Activated CD8-positive, alpha-beta memory T cell treated with anti-CD3 and anti-CD28 coated beads, Interleukin-2, amount 50 U/mL, for 1 hour (primary cell): Measurements from ENCODE around the gene ZFPL1.
"Not testable (repeated sequence)": the region's sequence is repeated elsewhere in the genome, so short reads cannot be mapped to it uniquely, and the experiment has no call there.

Source experiments
- DNase-seq: peaks from one replicate; pipeline ENCODE4 v3.0.0-alpha.2; 2020; ENCODE audit errors: extremely low read depth

ZFPL1 gene

DNA sequence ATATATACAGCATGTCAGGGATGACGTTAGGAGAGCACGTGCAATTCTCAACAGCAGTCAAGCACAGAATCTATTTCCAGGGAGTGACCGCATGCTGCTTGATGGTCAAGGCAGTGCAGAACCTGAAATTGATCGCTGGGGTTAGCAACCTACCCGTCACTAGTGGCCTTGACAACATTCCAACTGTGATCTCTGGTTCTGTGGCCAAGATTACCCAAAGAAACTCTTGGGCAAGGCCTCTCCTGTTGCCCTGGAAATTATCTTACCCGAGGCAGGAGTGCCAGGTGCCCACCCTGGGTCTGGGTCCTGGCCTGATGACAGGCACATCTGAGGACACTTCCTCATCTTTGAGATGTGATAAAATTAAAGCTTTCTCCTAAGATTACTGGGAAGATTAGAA, 29.8 kb downstream of the ZFPL1 start:
- no peak for DNase-seq

DNA sequence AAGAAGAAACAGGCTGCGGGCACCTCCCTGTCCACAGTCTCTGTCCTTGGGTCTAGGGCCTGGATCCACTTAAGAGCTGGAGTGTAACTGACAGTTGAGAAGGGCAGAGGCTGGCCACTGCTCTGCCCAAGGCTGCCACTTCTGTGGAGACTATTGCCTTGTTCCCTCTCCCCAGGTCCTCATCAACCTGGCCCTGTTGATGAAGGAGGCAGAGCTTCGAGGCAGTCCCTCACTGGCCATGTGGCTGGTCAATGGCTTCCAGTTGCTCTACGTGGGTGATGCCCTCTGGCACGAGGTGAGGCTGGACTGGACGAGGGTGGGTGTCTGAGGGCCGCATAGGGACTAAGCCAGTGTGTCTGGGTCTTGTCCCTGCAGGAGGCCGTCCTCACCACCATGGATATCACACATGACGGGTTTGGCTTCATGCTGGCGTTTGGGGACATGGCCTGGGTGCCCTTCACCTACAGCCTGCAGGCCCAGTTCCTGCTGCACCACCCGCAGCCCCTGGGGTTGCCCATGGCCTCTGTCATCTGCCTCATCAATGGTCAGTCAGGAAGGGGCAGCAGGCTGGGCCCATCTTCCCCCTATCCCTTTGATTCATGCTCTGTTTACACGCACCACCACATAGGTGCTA, 30.6 kb downstream of the ZFPL1 start:
- DNase-seq = no peak

DNA sequence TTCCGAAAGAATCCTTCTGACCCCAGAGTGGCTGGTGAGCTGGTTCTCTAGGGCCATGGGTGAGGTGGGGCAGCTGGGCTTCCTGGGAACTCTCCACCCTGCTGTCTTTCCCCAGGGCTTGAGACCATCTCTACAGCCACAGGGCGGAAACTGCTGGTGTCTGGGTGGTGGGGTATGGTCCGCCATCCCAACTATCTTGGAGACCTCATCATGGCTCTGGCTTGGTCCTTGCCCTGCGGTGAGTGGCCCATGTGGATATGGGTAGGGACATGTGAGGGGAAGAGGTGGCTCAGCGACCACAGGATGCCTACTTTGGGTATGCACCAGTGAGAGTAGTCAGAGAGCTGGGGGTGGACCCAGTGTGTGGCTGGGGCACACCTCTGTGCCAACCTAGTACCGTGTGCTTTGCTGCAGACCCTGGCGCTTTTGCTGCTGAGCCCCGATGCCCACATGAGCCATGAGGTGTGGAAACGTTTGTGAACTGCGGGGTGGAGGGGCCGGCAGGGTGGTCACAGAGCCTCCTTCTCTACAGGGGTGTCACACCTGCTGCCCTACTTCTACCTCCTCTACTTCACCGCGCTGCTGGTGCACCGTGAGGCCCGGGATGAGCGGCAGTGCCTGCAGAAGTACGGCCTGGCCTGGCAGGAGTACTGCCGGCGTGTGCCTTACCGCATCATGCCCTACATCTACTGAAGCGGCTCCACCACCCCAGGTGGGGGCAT, 31.5 kb downstream of the ZFPL1 start:
- no peak for DNase-seq

DNA sequence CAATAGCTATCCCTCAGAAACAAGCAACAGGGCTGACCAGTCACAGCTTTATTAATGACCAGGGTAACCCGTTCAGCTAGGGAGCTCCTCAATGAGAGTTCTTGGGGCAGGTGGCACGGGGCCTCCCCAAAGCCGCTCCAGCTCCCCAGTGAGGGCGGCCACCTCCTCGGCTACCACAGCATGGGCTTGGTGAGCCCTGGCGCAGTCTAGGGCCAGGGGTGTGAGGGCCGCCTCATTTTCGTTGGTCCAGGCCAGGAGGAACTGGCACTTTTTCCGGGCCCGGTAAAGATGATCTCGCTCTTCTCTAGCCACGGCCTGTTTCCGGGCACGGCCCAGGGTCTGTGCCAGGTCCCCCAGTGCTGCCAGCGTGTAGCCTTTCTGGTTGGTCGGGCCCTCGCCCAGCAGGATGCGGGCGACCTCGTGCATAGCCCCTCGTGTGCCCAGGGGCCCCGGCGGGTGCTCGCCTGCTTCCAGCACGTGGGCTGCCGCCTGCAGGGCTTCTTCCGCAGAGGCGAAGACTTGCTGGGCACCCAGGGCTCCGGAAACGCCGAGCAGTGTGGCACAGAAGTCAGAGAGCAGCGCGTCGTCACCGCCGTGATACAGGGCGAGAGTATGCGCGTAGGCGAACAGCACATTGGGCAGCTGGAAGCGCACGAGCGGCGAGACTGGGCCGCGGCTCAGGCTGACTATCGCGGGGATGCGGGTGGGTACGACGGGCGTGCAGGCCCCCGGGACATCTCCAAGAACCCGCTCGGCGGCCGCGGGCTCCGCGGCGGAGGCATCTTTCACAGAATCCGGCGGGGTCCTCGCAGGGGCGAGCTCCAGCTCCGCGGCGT, 32.6 kb downstream of the ZFPL1 start:
- DNase-seq = no peak

DNA sequence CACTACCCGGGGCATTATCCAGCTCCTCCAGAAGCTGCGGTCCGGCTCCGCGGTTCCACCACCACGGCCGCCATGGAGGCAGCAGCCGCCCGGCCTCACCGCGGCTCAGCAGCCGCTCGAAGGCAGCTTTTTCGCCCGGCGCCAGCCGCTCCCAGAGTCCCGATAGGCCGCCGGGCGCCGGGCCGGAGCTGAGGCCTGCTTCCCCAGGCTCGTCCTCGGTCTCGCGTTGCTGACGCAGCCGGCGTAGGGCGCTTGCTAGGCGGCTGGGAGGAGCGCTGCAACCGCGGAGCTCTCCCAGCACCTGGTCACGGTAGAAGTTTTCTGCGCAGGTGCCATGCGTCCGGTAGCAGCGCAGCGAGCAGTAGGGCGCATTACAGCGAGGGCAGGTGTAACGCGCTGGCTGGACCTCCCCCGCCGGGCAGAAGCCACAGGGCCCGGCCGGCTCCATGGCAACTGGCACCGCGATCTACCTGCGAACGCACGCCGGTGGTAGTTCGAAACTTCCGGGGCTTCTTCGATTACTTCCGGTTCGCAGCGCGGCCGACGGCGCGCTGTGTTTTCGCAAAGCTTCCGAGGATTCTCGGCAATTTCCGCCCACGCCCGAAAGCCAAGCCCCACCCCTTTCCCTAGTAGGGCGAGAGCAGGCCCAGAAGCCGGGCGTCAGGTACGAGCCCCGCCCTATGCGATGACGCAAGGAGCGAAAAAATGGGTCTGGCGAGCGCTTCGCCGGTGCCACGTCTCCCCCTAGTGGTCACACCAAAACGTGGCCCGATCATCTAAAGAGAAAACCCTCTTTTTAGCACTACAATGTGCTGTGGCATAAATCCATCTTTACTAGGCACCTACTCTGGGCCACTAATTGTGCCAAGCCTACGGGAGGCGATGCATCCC, 33.4 kb downstream of the ZFPL1 start, which contains the start of gene ZNHIT2:
ZNHIT2 (minus strand) TSS at position 496 of the 891 bp plus-strand sequence; CDS start at position 448, 48 bp downstream.
- DNase-seq = peak; percentile 99

DNA sequence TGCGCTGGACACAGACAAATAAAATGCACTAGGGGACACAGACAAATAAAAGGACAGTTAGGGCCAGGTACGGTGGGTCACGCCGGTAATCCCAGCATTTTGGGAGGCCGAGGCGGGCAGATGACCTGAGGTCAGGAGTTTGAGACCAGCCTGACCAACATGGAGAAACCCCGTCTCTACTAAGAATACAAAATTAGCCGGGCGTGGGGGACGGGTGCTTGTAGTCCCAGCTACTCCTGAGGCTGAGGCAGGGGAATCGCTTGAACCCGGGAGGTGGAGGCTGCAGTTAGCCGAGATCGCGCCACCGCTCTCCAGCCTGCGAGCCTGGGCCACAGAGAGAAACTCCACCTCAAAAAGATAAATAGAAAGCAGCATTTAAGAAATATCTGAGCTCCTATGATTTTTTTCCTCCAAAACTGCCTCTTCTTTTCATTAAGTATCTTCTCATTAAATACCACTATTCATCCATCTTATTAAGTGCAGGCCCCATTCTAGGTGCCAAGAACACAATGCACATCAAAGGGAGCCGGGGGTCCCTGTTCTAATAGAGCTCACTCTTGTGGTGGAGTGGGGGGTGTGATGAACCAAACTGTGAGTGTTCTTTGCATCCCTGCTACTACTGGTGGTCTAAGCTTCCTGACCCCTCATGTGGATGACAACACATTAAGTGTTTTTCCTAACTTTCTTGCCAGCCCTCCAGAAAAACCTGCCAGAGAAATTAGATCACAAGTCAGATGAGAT, 34.2 kb downstream of the ZFPL1 start:
- no peak for DNase-seq

DNA sequence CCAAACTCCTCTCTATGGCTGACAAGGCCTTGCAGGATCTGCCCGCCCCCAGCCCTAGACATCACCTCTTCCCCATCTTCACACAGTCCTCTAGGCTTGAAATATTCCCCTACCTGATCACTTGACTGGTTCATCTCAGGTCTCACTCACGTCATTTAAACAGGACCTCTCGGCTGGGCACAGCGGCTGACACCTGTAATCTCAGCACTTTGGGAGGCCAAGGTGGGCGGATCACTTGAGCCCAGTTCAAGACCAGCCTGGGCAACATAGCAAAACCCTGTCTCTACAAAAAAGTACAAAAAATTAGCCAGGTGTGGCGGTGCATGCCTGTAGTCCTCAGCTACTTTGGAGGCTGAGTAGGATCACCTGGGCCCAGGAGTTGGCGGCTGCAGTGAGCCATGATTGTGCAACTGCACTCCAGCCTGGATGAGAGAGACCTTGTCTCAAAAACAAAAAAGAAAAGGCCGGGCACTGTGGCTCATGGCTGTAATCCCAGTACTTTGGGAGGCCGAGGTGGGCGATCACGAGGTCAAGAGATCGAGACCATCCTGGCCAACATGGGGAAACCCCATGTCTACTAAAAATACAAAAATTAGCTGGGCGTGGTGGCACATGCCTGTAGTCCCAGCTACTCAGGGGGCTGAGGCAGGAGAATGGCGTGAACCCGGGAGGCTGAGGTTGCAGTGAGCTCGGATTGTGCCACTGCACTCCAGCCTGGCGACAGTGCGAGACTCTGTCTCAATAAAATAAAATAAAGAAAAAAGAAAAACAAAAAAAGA, 35.1 kb downstream of the ZFPL1 start:
- not testable (repeated sequence) for DNase-seq

DNA sequence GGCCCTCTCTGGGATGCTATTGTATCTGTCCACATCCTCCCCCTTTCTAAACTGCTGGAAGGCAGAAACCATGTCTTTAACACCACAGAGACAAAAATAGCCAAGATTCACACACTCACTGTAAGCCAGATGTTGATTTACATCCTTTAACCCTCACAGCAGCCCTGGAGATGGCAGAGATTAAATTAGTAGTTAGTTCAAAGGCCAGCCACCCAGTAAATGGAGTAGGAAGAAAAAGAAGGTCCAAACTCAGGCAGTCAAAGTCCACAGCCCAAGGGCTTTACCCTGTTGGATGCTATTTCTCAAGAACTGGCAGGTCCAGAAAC, 35.6 kb downstream of the ZFPL1 start:
- no peak for DNase-seq

DNA sequence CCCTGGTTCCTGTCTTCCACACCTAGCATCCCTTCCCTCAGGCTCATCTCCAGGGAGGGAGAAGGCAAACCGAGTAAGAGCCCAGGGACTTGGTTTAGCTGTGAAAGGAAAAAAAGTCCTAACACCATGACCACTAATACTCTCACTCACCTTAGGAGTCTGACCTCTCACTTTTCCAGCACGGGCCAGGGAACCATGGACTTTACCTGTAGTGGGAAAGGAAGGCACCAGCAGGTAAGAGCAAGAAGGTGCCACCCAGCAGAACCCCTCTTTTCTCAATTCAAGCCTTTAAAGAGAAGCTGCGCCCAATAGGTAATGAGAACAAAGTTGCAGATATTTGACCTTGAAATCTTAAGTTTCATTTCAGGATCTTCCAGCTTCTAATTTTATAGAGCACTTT, 36.8 kb downstream of the ZFPL1 start:
- DNase-seq = no peak

DNA sequence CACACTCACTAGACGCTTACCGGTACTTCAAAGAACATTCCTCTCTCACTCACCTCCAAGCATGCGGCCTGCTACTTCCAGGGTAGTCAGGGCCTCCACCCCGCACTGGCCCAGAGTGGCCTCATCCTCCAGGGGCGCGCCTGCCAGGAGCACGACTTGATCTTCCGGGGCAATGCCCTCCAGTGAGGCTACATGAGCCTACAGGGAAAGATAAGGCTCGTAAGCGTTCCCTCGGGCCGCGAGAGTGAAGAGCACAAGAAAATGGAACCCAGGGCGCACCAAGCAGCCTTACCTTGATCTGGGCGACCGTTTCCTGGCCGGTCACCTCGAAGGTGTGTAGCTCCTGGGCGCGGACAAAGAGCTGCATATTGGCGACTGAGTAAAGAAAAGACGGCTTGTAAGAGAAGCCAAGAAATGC, 37.4 kb downstream of the ZFPL1 start:
- no peak for DNase-seq

DNA sequence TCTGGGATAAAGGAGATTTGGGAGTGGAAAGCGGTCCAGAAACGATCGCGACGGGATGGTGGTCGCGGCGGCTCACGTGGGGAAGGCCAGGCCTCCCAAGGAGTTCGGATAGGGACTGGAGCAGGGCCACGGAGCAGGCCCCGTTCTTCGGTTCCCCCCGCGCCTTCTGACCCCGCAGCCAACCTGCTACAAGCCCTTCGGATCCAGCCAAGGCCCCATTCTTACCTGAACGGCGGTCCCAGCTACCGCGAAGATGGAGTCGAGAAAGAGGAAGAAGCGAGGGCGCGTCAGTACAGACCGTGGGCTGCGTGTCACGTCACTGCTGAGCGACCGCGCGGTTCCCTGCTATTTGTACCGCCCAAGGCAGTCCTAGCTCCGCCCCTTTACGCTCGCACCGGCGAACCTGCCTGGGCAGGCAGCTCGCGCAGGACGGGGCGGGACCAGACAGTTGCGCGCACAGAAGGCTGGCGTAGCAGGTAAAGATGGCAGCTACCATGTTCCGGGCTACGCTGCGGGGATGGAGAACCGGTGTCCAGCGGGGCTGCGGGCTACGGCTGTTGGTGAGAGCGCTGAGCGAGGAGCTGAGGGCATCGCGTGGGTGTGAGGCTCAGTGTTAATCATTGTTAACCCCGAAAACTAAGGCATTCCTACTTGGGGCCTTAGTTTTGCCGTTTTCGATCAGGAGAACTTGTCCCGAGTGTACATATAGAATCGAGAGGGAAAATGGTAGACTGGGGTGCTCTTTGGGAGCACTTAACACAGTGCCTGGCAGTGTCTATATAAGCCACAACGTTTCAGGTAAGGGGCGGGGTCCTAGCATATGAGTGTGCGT, 38.1 kb downstream of the ZFPL1 start, which contains the start of the genes FAU and MRPL49:
FAU (minus strand) TSS at position 270 of the 832 bp plus-strand sequence. CDS start 321 bp downstream, outside the sequence.
MRPL49 (plus strand) TSS at position 457 of the 832 bp plus-strand sequence; CDS start at position 483, 26 bp downstream.
- DNase-seq = peak; percentile 96

DNA sequence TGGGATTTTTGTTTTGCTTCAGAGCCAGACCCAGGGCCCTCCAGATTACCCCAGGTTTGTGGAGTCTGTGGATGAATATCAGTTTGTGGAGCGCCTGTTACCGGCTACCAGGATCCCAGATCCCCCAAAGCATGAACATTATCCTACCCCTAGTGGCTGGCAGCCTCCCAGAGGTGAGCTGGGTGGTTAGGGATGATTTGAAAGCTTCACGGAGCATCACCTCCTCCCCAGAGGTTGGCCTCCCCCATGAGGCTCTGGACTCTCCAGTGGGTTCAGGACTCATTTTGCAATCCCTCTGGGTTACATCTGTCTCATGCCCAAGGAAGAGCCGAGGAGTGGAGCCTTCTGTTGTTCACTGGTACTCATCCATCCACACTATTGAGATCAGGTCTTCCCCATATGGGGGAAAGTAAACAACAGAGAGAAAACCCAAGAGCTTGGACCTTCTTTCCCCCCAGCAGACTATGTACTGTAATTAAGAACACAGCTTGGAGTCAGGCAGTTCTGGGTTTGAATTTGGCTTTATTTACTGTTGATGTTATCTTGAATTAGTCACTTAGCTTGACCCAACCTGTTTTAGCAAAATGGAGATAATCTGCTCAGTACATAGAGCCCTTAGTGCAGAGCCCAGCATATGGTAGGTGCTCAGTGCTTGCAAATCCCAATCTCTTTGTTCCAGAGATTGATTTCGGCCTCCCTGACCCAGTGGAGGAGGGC, 40.6 kb downstream of the ZFPL1 start:
- DNase-seq = no peak

DNA sequence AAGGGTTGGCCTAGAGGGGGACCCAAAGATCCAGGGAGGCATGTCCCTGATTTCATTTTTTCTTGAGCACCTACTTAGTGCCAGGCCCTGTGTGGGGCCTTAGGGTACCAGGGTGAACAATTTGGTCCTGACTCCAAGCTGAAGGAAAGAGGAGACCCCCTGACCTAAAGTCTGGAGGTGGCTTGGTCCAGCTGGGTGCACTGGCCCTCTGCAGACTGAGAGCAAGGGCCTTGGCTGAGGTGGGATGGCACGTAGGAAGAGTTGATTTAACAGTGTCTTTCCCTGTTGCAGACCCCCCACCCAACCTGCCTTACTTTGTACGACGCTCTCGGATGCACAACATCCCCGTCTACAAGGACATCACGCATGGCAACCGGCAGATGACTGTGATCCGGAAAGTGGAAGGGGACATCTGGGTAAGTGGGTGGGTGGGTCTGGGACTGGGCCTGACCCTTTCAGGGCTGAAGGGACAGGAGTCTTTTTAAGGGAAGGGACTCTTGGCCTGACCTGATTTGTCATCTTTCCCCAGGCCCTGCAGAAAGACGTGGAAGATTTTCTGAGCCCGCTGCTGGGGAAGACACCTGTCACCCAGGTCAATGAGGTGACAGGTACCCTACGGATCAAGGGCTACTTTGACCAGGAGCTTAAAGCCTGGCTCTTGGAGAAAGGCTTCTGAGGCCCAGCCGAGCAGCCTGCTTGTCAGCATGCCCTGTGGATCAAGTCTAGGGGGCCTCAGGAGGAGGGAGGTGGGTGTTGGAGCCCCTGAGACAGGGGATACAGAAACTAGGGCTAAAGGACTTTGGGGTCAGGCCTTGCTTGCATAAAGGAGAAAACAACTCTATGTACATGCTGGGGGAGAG, 41.4 kb downstream of the ZFPL1 start:
- no peak for DNase-seq

DNA sequence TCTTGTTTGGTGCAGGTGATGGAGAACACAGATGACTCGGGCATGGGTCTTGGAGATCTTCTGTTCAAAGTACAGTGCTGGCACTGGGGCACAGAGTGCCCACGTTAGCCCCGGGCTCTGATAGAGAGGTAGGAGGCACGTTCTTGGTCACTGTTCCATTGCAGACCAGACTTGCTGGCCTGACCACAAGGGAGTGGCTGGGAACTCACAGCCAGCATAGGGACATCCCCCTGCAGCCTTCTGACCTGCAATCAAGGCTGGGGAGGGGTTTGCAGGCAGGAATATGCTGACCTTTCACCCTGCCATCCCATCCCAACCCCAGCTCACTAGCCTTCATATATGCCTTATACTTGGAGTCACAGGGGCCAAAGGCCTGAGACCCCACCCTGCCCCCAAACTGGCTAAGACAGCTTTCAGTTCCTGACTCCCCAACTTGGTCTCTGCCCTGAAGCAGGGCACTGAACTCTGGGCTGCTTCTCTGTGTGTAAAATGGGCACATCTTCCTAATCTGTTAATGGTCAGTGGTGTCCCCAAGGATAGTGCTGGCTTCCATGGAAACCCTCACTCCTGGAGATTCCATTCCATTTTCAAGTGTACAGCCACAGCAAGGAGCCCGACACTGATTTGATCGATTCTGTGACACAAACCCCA, 42.7 kb downstream of the ZFPL1 start:
- DNase-seq = no peak

DNA sequence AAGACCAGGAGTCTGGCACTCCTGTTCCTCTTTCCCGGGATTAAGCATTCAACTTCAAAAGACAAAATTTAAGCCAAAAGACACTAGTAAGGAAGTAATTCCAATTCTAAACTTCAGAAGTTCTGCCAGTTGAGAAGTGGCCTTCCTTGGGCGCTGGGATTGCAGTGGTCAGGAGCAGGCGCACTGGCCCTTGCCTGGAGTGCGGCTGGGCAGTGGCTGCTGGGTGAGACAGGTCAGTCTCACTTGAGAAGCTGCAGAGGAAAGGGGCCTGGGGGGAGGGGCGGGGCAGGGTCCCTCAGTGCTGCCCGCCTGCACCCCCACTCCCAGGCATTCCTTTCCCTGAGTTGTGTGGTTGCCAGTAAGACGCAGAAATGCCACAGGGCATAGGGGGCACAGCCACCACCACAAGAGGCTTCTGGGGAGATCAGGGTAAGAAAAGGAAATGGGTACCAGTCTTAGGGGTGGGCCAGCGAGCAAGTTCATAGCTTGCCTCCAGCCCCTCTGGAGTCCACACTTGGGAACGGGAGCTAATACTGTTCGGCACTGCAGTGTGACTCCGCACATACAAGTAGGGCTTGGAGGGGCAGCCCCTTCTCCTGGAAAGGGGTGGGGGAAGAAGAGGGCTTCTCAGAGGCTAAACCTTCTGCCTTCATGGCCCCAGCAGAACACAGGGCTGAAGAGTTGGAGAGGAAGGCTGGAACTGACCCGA, 43.6 kb downstream of the ZFPL1 start:
- no peak for DNase-seq
